Activated CD8-positive, alpha-beta memory T cell treated with anti-CD3 and anti-CD28 coated beads, Interleukin-2, amount 10 ng/mL, durations not matched to agents 7 days and 5 days (primary cell): ENCODE measurements around the gene FSHR. TPM values are rescaled to one million over a fixed set of nuclear protein-coding genes. Genes with fewer than 3 reads are reported as not detected.

ENCODE experiments used
- ATAC-seq: fragments of 150-1000 bp; cut with Tn5 transposase; one replicate; pipeline ENCODE4 v1.10.0; 2021; ENCODE audit warnings: moderate library complexity
- CTCF ChIA-PET: fragments of 350-600 bp; sonication (Branson Sonifier 250); formaldehyde crosslinking; loops from one replicate; lab custom pipeline; 2021; ENCODE audit warnings: antibody characterized with exemption; lab: Charles Lee
- DNase-seq: peaks from one replicate; pipeline ENCODE4 v3.0.0-alpha.2; 2020
- H3K27ac Mint-ChIP-seq: one replicate; pipeline ENCODE4 v1.8.0; 2021; ENCODE audit warnings: mild to moderate bottlenecking, mixed read lengths
- H3K27me3 Mint-ChIP-seq: one replicate; pipeline ENCODE4 v1.8.0; 2021; ENCODE audit warnings: mixed read lengths
- H3K36me3 Mint-ChIP-seq: one replicate; pipeline ENCODE4 v1.8.0; 2021; ENCODE audit warnings: mild to moderate bottlenecking, mixed read lengths
- H3K4me1 Mint-ChIP-seq: one replicate; pipeline ENCODE4 v1.8.0; 2021; ENCODE audit warnings: mixed read lengths
- H3K4me3 Mint-ChIP-seq: one replicate; pipeline ENCODE4 v1.8.0; 2021; ENCODE audit warnings: mild to moderate bottlenecking, moderate library complexity, mixed read lengths
- H3K9me3 Mint-ChIP-seq: one replicate; pipeline ENCODE4 v1.8.0; 2022; ENCODE audit warnings: low read depth, mixed read lengths
- microRNA-seq: library from miRNA; unstranded; fragments of <30 nt; microRNA quantifications from one replicate; pipeline ENCODE4 v1.2.0, GENCODE V29; 2022
- total RNA-seq, 2 experiments: library from RNA; stranded (reverse); gene quantifications; one replicate each; pipeline ENCODE4 v1.2.3, GENCODE V29; 2021

FSHR gene
- total RNA-seq, 2 experiments from 2014 or later, result not detected

- Mint-ChIP-seq H3K4me3 (no peak overlapping the region), H3K27ac (no peak overlapping the region), H3K4me1 (no peaks in the 10 kb centered on the region), H3K36me3 (no peaks in the 10 kb centered on the region), H3K9me3 (no peaks in the 10 kb centered on the region), H3K27me3 (no peaks in the 10 kb centered on the region)
- CTCF ChIA-PET, result no interaction called here
- DNase-seq (no peak), ATAC-seq (no peak)
Measured at GRCh38 chr2:48933828-48934497, 220.4 kb downstream of the FSHR start.

GRCh38 chr2:48932667-48933066 lies 221.6 kb downstream of the FSHR start:
- Mint-ChIP-seq H3K27ac (no peak overlapping the region), H3K27me3 (no peaks in the 10 kb centered on the region), H3K36me3 (no peaks in the 10 kb centered on the region), H3K4me3 (no peak overlapping the region), H3K9me3 (no peaks in the 10 kb centered on the region), H3K4me1 (no peaks in the 10 kb centered on the region)
- DNase-seq (no peak), ATAC-seq (no peak)
- CTCF ChIA-PET, result no interaction called here

GRCh38 chr2:48929571-48930301 lies 224.6 kb downstream of the FSHR start:
- no peak overlapping the region for H3K4me3 Mint-ChIP-seq
- H3K36me3 Mint-ChIP-seq, result no peaks in the 10 kb centered on the region
- H3K4me1 Mint-ChIP-seq, result no peaks in the 10 kb centered on the region
- H3K27ac Mint-ChIP-seq, result no peak overlapping the region
- CTCF ChIA-PET, result interaction anchor here (1.3 kb wide), 1 partner anchor 15 kb away, joined by 4 read pairs; no protein-coding TSS in a partner anchor
- DNase-seq, result no peak
- H3K27me3 Mint-ChIP-seq, result no peaks in the 10 kb centered on the region
- H3K9me3 Mint-ChIP-seq, result no peaks in the 10 kb centered on the region
- no peak for ATAC-seq

- Mint-ChIP-seq H3K27ac (no peak overlapping the region), H3K9me3 (no peaks in the 10 kb centered on the region), H3K4me3 (no peak overlapping the region), H3K4me1 (no peaks in the 10 kb centered on the region), H3K27me3 (no peaks in the 10 kb centered on the region), H3K36me3 (no peaks in the 10 kb centered on the region)
- DNase-seq (no peak), ATAC-seq (no peak)
- CTCF ChIA-PET, result no interaction called here
Measured at GRCh38 chr2:48927355-48927754, 227.0 kb downstream of the FSHR start.

GRCh38 chr2:48915884-48916283 lies 238.4 kb downstream of the FSHR start:
- Mint-ChIP-seq H3K4me1 (no peaks in the 10 kb centered on the region), H3K27ac (no peak overlapping the region), H3K9me3 (peaks cover 2% of the 10 kb centered on the region), H3K4me3 (no peak overlapping the region), H3K36me3 (no peaks in the 10 kb centered on the region), H3K27me3 (no peaks in the 10 kb centered on the region)
- no peak for DNase-seq
- no peak for ATAC-seq
- CTCF ChIA-PET, result no interaction called here

GRCh38 chr2:48915227-48915626 lies 239.1 kb downstream of the FSHR start:
- Mint-ChIP-seq H3K27me3 (no peaks in the 10 kb centered on the region), H3K36me3 (no peaks in the 10 kb centered on the region), H3K27ac (no peak overlapping the region), H3K9me3 (peaks cover 2% of the 10 kb centered on the region), H3K4me3 (no peak overlapping the region), H3K4me1 (no peaks in the 10 kb centered on the region)
- CTCF ChIA-PET, result no interaction called here
- ATAC-seq (no peak), DNase-seq (no peak)

GRCh38 chr2:48914477-48915089 lies 239.7 kb downstream of the FSHR start:
- Mint-ChIP-seq H3K4me3 (no peak overlapping the region), H3K9me3 (peaks cover 2% of the 10 kb centered on the region), H3K27me3 (no peaks in the 10 kb centered on the region), H3K36me3 (no peaks in the 10 kb centered on the region), H3K4me1 (no peaks in the 10 kb centered on the region), H3K27ac (no peak overlapping the region)
- ATAC-seq, result no peak
- DNase-seq, result no peak
- CTCF ChIA-PET, result no interaction called here

Small RNAs within 50 kb of the gene (microRNA-seq; reads per million reads assigned to microRNA genes)
- not detected for gene MIR548BA
